NT2/D1 (cell line): ENCODE measurements around the gene TBL3.

Experiments
- DNase-seq: peaks from one replicate; pipeline ENCODE4 v3.0.0-alpha.2; 2011; ENCODE audit warnings: low read depth, low spot score
- H3K27me3 ChIP-seq: 2 replicates; pipeline ENCODE4 v1.6.0; 2011; ENCODE audit warnings: mild to moderate bottlenecking; ENCODE audit not compliant: insufficient read length, insufficient read depth
- H3K36me3 ChIP-seq: 2 replicates; pipeline ENCODE4 v1.6.1; 2011; ENCODE audit warnings: mild to moderate bottlenecking, low read length, mixed read lengths; ENCODE audit not compliant: insufficient read depth, insufficient read length
- H3K4me1 ChIP-seq: 2 replicates; pipeline ENCODE4 v1.5.1; 2011; ENCODE audit not compliant: insufficient read depth, insufficient read length
- H3K4me3 ChIP-seq: 2 replicates; pipeline ENCODE4 v1.5.1; 2011; ENCODE audit warnings: low read depth; ENCODE audit not compliant: insufficient read length
- H3K9ac ChIP-seq: 2 replicates; pipeline ENCODE4 v1.6.0; 2011; ENCODE audit warnings: low read depth; ENCODE audit not compliant: insufficient read length
- H3K9me3 ChIP-seq: 2 replicates; pipeline ENCODE4 v1.5.1; 2011; ENCODE audit warnings: mild to moderate bottlenecking, low read length; ENCODE audit not compliant: insufficient read depth
- SUZ12 ChIP-seq: IDR thresholded peaks from 2 replicates; pipeline ENCODE4 v1.6.1; 2011; ENCODE audit not compliant: insufficient read length, insufficient read depth; ENCODE audit errors: extremely low read depth
- YY1 ChIP-seq: IDR thresholded peaks from 2 replicates; pipeline ENCODE4 v1.6.1; 2011; ENCODE audit not compliant: insufficient read length, insufficient read depth
- ZNF274 ChIP-seq: IDR thresholded peaks from 2 replicates; pipeline ENCODE4 v1.6.1; 2011; ENCODE audit warnings: mild to moderate bottlenecking, low read depth, low read length

The TBL3 gene

DNA sequence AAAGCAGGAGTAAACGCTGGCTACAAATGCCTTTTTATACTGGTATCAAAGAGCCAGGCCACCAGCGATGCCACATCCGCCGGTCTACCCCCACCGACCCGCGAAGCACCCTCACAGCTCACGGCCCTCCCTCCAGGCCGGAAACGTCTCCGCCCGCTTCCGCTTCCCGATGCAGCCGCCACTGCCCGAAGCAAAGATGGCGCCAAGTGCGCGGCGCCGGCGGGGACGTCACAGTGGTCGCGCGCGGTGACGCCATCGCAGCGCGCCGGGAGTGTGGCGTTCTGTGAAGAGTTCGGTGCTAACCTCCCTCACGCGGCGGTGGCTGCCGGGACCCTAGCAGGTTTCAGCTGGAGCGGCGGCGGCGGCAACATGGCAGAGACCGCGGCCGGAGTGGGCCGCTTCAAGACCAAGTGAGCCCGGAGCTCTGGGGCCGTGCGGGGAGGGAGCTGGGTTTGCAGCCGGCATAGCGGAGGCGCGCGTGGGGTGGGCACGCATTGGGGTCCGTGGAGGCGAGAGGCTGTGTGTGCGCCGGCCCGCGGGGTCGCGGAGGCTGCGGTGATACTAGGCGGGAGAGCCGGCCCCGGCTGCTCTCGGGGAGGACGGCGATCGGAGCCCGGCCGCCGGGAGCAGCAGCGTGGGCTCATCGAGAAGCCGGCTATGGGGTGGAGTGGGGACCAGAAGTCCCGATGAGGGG lies at the start of gene TBL3:
Gene TBL3, plus strand, starts transcription at position 258 of the 694 bp plus-strand sequence. Its CDS starts 112 bp downstream, at position 370.
- Histone ChIP-seq H3K9ac (peak within 1 kb of the TSS; percentile 94), H3K4me3 (peak within 1 kb of the TSS; percentile 97), H3K9me3 (no peaks in the 10 kb centered on the region), H3K27me3 (no peaks in the 10 kb centered on the region), H3K36me3 (peaks cover 46% of the 10 kb centered on the region), H3K4me1 (peaks cover 10% of the 10 kb centered on the region)
- peak; percentile 94 for DNase-seq
- no peak for TF ChIP-seq SUZ12
- TF ChIP-seq YY1, result peak; percentile 99
- TF ChIP-seq ZNF274, result no peak

DNA sequence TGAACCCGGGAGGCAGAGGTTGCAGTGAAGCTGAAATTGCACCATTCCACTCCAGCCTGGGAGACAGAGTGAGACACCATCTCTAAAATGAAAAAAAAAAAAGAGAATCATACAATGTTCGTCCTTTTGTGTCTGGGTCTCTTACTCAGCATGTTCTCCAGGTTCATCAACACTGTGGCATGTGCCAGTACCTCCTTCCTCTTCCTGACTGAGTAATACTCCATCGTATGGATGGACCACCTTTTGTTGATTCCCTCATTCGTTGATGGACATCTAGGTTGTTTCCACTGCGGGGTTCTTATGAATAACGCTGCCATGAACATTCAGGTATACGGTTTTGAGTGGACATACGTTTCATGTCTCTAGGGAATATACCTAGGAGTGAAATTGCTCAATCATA lies 49.5 kb upstream of the TBL3 start:
- Histone ChIP-seq H3K27me3 (peaks cover 53% of the 10 kb centered on the region), H3K36me3 (no peaks in the 10 kb centered on the region), H3K9me3 (no peaks in the 10 kb centered on the region), H3K9ac (no peak overlapping the region), H3K4me3 (no peak overlapping the region), H3K4me1 (peaks cover 36% of the 10 kb centered on the region)
- TF ChIP-seq YY1 (no peak), ZNF274 (no peak), SUZ12 (no peak)
- DNase-seq, result no peak

DNA sequence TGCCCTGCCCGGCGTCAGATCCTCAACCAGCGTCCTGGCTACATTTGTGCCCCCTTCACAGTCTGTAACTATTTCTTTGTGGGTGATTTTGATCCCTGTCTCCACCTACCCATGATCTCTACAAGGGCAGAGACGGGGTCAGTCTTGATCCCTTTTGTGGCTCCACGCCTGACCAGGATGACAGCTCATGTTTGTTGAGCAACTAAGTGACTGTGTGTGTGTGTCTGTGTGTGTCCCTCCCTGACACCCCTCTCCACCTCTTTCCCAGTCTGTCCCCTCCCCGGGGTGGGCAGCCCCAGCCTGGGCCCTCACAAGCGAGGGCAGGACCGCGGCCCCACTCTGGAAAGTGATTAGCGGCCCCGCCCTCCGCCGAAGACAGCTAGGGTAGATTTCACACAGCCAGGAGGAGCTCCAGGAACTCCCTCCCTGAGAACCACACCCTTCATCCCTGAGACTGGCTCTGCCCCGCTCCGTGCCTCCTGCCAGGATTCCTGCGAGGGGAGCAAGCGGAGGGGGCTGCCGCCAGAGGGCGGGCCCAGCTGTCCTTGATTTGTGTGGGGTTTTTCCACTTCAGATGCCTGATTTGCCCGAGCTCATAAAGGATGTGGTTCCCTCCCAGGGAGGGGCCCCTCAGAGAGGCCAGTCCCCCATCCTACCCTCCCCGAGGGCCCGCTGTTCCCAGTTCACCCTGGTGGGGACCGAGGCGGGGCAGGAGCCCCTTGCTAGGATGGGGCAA lies 48.4 kb upstream of the TBL3 start:
- H3K27me3 ChIP-seq, result peaks cover 45% of the 10 kb centered on the region
- H3K9ac ChIP-seq, result peak overlapping the region; percentile 52
- no peaks in the 10 kb centered on the region for H3K9me3 ChIP-seq
- H3K36me3 ChIP-seq, result no peaks in the 10 kb centered on the region
- no peak for TF ChIP-seq SUZ12
- no peak for TF ChIP-seq ZNF274
- TF ChIP-seq YY1, result no peak
- peak; percentile 51 for DNase-seq
- peak overlapping the region; percentile 19 for H3K4me3 ChIP-seq
- H3K4me1 ChIP-seq, result peaks cover 32% of the 10 kb centered on the region

DNA sequence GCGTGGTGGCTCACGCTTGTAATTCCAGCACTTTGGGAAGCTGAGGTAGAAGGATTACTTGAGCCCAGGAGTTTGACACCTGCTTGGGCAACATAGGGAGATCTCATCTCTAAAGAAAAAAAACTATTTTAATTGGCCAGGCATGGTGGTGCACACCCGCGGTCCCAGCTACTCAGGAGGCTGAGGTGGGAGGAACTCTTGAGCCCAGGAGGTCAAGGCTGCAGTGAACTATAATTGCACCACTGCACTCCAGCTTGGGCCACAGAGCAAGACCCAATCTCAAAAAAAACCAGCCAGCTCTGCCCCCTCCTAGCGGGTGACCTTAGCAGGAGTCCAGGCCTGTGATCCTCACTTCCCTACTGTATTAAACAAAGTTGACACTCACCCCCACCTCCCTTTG lies 47.8 kb upstream of the TBL3 start:
- H3K27me3 ChIP-seq, result peaks cover 39% of the 10 kb centered on the region
- peaks cover 30% of the 10 kb centered on the region for H3K4me1 ChIP-seq
- peak overlapping the region; percentile 19 for H3K4me3 ChIP-seq
- no peaks in the 10 kb centered on the region for H3K36me3 ChIP-seq
- no peaks in the 10 kb centered on the region; the same call in 1 of the 2 replicates for H3K9me3 ChIP-seq
- DNase-seq, result no peak
- peak overlapping the region; percentile 52 for H3K9ac ChIP-seq
- no peak for TF ChIP-seq YY1
- TF ChIP-seq ZNF274, result no peak
- TF ChIP-seq SUZ12, result no peak

DNA sequence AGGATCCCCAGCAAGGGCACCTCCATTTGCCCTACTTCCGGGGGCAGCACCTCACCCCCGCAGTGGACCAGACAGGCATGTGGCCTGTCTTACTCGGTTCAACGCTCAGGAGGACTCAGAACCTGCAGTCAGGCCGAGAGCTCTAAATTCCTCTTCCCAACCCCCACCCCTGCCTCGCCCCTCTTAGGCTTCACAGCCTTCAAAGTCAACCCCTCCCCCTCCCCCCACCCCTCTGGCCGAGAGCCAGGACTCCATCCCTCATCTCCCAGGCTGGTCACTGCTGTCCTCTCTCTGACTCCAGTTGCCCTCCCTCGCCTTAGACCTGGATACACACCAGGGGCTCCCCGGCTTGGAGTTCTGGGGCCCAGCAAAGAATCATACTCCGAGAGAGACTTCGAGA lies 45.6 kb upstream of the TBL3 start:
- H3K36me3 ChIP-seq, result no peaks in the 10 kb centered on the region

DNA sequence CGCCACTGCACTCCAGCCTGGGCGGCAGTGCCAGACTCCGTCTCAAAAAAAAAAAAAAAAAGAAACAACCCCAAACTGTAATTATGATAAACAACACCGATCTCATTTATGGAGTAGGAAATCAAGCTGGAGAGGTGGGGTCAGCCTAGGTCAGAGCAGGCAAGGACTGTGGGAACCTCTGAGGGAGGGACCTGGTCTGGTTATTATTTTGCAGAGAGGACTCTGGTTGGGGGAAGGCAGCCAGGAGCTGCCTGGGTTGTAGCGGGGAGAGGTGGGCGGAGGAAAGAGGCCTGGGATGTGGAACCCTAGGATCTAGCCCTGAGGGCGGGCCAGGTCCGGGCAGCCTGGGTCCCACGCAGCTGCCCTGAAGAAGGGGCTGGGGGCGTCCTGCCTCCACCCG lies 42.7 kb upstream of the TBL3 start:
- TF ChIP-seq ZNF274, result no peak
- no peak for TF ChIP-seq SUZ12
- TF ChIP-seq YY1, result no peak
- Histone ChIP-seq H3K9me3 (peaks cover 8% of the 10 kb centered on the region; the same call in 1 of the 2 replicates), H3K4me3 (peak overlapping the region; percentile 38), H3K9ac (peak overlapping the region; percentile 61), H3K4me1 (peaks cover 27% of the 10 kb centered on the region), H3K27me3 (peaks cover 8% of the 10 kb centered on the region), H3K36me3 (no peaks in the 10 kb centered on the region)
- DNase-seq, result no peak

More for the DNA sequence above, 45.6 kb upstream of the TBL3 start:
- TF ChIP-seq ZNF274, result no peak
- no peak for TF ChIP-seq SUZ12
- TF ChIP-seq YY1, result no peak
- peak; percentile 42 for DNase-seq
- Histone ChIP-seq H3K4me3 (no peak overlapping the region), H3K4me1 (peaks cover 22% of the 10 kb centered on the region), H3K27me3 (peaks cover 26% of the 10 kb centered on the region), H3K9ac (no peak overlapping the region), H3K9me3 (peaks cover 8% of the 10 kb centered on the region; the same call in 1 of the 2 replicates)
